Measurements from ENCODE around the gene OR8U1.
"Not testable (repeated sequence)": the region's sequence is repeated elsewhere in the genome, so short reads cannot be mapped to it uniquely, and the experiment has no call there.

The OR8U1 gene

DNA sequence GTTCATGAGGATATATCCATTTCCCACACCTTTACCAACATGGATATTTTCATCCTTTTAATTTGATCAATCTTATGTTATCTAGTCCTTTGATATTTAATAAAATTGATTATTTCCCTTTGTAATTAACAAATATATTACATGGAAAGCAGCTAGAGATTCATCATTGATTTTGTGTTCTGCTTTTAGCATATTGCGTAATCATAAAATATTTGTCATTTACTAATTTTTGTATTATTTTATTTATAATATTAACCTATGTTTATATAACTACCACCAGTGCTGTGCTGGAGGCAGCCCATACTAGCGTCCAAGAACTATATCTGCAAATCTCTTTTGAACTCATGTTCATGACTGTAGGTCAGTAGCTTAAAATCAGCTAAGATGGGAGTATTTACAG lies 4.7 kb downstream of the OR8U1 start:
- no peak overlapping the region for H3K9ac ChIP-seq (ENCODE audit: low read depth, low read length, poor library complexity, severe bottlenecking)
- TF ChIP-seq EZH2phosphoT487 (IDR thresholded peaks at IDR 0.05; ENCODE audit: borderline replicate concordance) = no peak
- TF ChIP-seq, protein P1, sequence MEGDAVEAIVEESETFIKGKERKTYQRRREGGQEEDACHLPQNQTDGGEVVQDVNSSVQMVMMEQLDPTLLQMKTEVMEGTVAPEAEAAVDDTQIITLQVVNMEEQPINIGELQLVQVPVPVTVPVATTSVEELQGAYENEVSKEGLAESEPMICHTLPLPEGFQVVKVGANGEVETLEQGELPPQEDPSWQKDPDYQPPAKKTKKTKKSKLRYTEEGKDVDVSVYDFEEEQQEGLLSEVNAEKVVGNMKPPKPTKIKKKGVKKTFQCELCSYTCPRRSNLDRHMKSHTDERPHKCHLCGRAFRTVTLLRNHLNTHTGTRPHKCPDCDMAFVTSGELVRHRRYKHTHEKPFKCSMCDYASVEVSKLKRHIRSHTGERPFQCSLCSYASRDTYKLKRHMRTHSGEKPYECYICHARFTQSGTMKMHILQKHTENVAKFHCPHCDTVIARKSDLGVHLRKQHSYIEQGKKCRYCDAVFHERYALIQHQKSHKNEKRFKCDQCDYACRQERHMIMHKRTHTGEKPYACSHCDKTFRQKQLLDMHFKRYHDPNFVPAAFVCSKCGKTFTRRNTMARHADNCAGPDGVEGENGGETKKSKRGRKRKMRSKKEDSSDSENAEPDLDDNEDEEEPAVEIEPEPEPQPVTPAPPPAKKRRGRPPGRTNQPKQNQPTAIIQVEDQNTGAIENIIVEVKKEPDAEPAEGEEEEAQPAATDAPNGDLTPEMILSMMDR (conservative IDR thresholded peaks at IDR 0.05; ENCODE audit: low read length) = no peak
- no peak overlapping the region for H3K4me2 ChIP-seq (ENCODE audit: low read depth, low read length, poor library complexity, severe bottlenecking)
- H3F3A ChIP-seq (ENCODE audit: low read depth) = no peaks in the 10 kb centered on the region
- no peaks in the 10 kb centered on the region for H3K9me2 ChIP-seq (replicated peaks; ENCODE audit: low read depth, low read length)
- no peaks in the 10 kb centered on the region for H3K36me3 ChIP-seq (ENCODE audit: insufficient read depth, low read length)
- no peaks in the 10 kb centered on the region for H4K20me1 ChIP-seq (ENCODE audit: insufficient read depth, low read length, poor library complexity, severe bottlenecking)
- no peaks in the 10 kb centered on the region for H3K79me2 ChIP-seq (ENCODE audit: insufficient read depth, low read length)
- no peaks in the 10 kb centered on the region for H3K4me1 ChIP-seq (ENCODE audit: insufficient read depth, low read length, poor library complexity, severe bottlenecking)
- H3K9me3 ChIP-seq (ENCODE audit: insufficient read depth, low read depth, low read length) = no peaks in the 10 kb centered on the region
- H2AFZ ChIP-seq (ENCODE audit: low read length) = no peak overlapping the region
- H3K27me3 ChIP-seq (ENCODE audit: insufficient read depth, low read length, poor library complexity, severe bottlenecking) = no peaks in the 10 kb centered on the region
- H3K4me3 ChIP-seq (ENCODE audit: low read length, poor library complexity, severe bottlenecking) = no peak overlapping the region

DNA sequence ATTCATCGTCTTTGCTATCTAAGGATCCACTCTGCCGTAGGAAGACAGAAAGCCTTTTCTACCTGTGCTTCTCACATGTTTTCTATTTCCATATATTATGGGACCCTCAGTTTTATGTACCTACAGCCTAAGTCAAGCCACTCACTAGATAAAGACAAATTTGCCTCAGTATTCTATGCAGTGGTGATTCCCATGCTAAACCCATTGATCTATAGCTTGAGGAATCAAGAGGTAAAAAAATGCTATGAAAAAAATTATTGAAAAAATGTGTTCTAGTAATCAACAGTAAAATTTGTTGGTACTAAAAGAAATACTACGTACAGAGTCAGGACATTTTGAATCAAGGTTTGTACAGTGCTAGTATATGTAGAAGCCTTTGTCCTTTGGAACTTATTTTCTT lies 19.0 kb downstream of the OR8U1 start:
- no peaks in the 10 kb centered on the region for H3F3A ChIP-seq (ENCODE audit: low read depth)
- no peak overlapping the region for H2AFZ ChIP-seq (ENCODE audit: low read length)
- no peak overlapping the region for H3K4me3 ChIP-seq (ENCODE audit: low read length, poor library complexity, severe bottlenecking)
- no peaks in the 10 kb centered on the region for H3K36me3 ChIP-seq (ENCODE audit: insufficient read depth, low read length)
- H3K9me2 ChIP-seq (replicated peaks; ENCODE audit: low read depth, low read length) = no peaks in the 10 kb centered on the region
- no peaks in the 10 kb centered on the region for H3K27me3 ChIP-seq (ENCODE audit: insufficient read depth, low read length, poor library complexity, severe bottlenecking)
- no peaks in the 10 kb centered on the region for H3K79me2 ChIP-seq (ENCODE audit: insufficient read depth, low read length)
- H4K20me1 ChIP-seq (ENCODE audit: insufficient read depth, low read length, poor library complexity, severe bottlenecking) = no peaks in the 10 kb centered on the region
- H3K9ac ChIP-seq (ENCODE audit: low read depth, low read length, poor library complexity, severe bottlenecking) = no peak overlapping the region
- TF ChIP-seq, protein P1 (conservative IDR thresholded peaks at IDR 0.05; ENCODE audit: low read length) = no peak
- no peak for TF ChIP-seq EZH2phosphoT487 (IDR thresholded peaks at IDR 0.05; ENCODE audit: borderline replicate concordance)
- no peaks in the 10 kb centered on the region for H3K4me1 ChIP-seq (ENCODE audit: insufficient read depth, low read length, poor library complexity, severe bottlenecking)
- H3K9me3 ChIP-seq (ENCODE audit: insufficient read depth, low read depth, low read length) = no peaks in the 10 kb centered on the region
- no peak overlapping the region for H3K4me2 ChIP-seq (ENCODE audit: low read depth, low read length, poor library complexity, severe bottlenecking)

DNA sequence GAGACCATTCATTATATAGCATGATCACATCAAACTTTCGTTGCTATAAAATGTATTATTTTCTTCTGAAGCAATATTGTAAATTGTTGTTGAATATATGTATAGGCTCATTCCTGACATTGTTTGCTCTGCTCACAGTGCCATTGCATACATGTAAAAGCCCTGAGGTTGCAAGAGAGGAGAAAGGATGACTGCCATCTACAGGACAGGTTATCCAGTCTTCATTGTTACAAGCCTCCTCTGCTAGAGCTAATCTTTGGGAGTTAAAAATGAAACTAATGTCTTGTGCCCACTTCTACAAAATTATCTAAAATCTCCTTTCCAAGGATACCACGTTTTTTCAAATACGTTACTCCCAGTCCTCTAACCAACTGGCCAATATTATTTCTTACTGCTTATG lies 20.6 kb downstream of the OR8U1 start:
- Histone ChIP-seq H3K9ac (ENCODE audit: low read depth, low read length, poor library complexity, severe bottlenecking) (no peak overlapping the region), H3K9me2 (replicated peaks; ENCODE audit: low read depth, low read length) (no peaks in the 10 kb centered on the region), H3K4me3 (ENCODE audit: low read length, poor library complexity, severe bottlenecking) (no peak overlapping the region), H3K9me3 (ENCODE audit: insufficient read depth, low read depth, low read length) (no peaks in the 10 kb centered on the region), H3K27me3 (ENCODE audit: insufficient read depth, low read length, poor library complexity, severe bottlenecking) (no peaks in the 10 kb centered on the region), H3K4me2 (ENCODE audit: low read depth, low read length, poor library complexity, severe bottlenecking) (no peak overlapping the region), H3K79me2 (ENCODE audit: insufficient read depth, low read length) (no peaks in the 10 kb centered on the region), H3F3A (ENCODE audit: low read depth) (no peaks in the 10 kb centered on the region), H4K20me1 (ENCODE audit: insufficient read depth, low read length, poor library complexity, severe bottlenecking) (no peaks in the 10 kb centered on the region), H3K4me1 (ENCODE audit: insufficient read depth, low read length, poor library complexity, severe bottlenecking) (no peaks in the 10 kb centered on the region), H2AFZ (ENCODE audit: low read length) (no peak overlapping the region), H3K36me3 (ENCODE audit: insufficient read depth, low read length) (no peaks in the 10 kb centered on the region)
- TF ChIP-seq EZH2phosphoT487 (IDR thresholded peaks at IDR 0.05; ENCODE audit: borderline replicate concordance) = no peak
- TF ChIP-seq, protein P1 (conservative IDR thresholded peaks at IDR 0.05; ENCODE audit: low read length) = no peak

DNA sequence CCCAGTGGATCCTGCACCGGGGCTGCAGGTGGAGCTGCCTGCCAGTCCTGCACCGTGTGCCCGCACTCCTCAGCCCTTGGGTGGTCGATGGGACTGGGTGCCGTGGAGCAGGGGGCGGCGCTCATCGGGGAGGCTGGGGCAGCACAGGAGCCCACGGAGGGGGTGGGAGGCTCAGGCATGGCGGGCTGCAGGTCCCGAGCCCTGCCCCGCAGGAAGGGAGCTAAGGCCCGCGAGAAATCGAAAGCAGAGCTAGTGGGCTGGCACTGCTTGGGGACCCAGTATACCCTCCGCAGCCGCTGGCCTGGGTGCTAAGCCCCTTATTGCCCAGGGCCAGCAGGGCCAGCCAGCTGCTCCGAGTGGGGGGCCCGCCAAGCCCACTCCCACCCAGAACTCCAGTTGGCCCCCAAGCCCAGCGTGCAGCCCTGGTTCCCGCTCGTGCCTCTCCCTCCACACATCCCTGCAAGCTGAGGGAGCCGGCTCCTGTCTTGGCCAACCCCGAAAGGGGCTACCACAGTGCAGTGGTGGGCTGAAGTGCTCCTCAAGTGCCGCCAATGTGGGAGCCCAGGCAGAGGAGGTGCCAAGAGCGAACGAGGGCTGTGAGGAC lies 26.5 kb downstream of the OR8U1 start:
- not testable (repeated sequence) for H3K27me3 ChIP-seq (ENCODE audit: insufficient read depth, low read length, poor library complexity, severe bottlenecking); H3K36me3 ChIP-seq (ENCODE audit: insufficient read depth, low read length); H3K4me2 ChIP-seq (ENCODE audit: low read depth, low read length, poor library complexity, severe bottlenecking); H3K4me3 ChIP-seq (ENCODE audit: low read length, poor library complexity, severe bottlenecking); H3F3A ChIP-seq (ENCODE audit: low read depth); H3K9ac ChIP-seq (ENCODE audit: low read depth, low read length, poor library complexity, severe bottlenecking); H3K4me1 ChIP-seq (ENCODE audit: insufficient read depth, low read length, poor library complexity, severe bottlenecking); H3K9me2 ChIP-seq (replicated peaks; ENCODE audit: low read depth, low read length); H3K79me2 ChIP-seq (ENCODE audit: insufficient read depth, low read length); H3K9me3 ChIP-seq (ENCODE audit: insufficient read depth, low read depth, low read length); H4K20me1 ChIP-seq (ENCODE audit: insufficient read depth, low read length, poor library complexity, severe bottlenecking); H2AFZ ChIP-seq (ENCODE audit: low read length)

All from Loucy (cell line).